Measurements from ENCODE around the gene KLHDC7B.

- TF ChIP-seq CTCF (IDR thresholded peaks at IDR 0.05) = no peak
- no peak for TF ChIP-seq POLR2A (IDR thresholded peaks at IDR 0.05)
Measured at GRCh38 chr22:50523458-50523805, 22.3 kb upstream of the KLHDC7B start.
